ENCODE data around the gene TEDDM1. TPM values are rescaled to one million over a fixed set of nuclear protein-coding genes. Genes with fewer than 3 reads are reported as not detected.

Gene TEDDM1
- total and polyA plus RNA-seq, 10 of the 15 experiments (the other 5 are each of a cell fraction or from before 2014, with no cell fraction given) = 0.11 TPM; not detected in 9

DNA sequence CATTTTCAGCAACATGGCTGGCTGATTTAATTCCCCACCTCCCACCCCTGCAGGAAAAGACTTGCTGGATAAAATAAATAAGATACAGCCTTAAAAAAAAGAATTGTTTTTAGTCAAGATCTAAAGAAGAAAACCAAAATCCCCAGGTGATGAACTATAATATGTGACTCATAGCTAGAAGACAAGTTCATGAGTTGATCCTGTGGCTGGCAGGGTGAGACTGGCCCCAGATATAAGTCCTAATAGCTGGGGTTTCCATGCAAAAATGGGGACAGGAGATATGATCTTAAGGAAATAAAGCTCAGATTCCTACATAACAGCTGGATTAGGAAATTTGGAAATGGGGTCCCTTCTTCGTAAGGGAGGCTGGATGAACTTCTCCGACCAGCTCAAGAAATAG, 27.6 kb upstream of the TEDDM1 start (continued):
- 0 out of 2 replicates have a peak, but pooled peaks have one; percentile 30 for TF ChIP-seq JUND (IDR thresholded peaks at IDR 0.05; ENCODE audit: low read depth, low read length)
- TF ChIP-seq MEF2B (IDR thresholded peaks at IDR 0.05; ENCODE audit: partially characterized antibody, poor library complexity, severe bottlenecking) = peak; percentile 57
- no peak for TF ChIP-seq MYB (IDR thresholded peaks at IDR 0.05; ENCODE audit: borderline replicate concordance, low read depth, low read length)
- TF ChIP-seq ATF7 (IDR thresholded peaks at IDR 0.05; ENCODE audit: low read depth) = peak; percentile 32; the same call in 1 of the 2 replicates
- TF ChIP-seq IKZF1 (conservative IDR thresholded peaks at IDR 0.05) = peak; percentile 65
- TF ChIP-seq HCFC1 (IDR thresholded peaks at IDR 0.05; ENCODE audit: low read length) = no peak
- no peak; the same call in 1 of the 2 replicates for TF ChIP-seq BMI1 (IDR thresholded peaks at IDR 0.05; ENCODE audit: borderline replicate concordance)
- peak; percentile 70 to 79 for TF ChIP-seq IKZF2 (IDR thresholded peaks at IDR 0.05)
- peak; percentile 84 for TF ChIP-seq RUNX3 (IDR thresholded peaks at IDR 0.05; ENCODE audit: low read length)
- peak; percentile 51; the same call in 1 of the 2 replicates for TF ChIP-seq MTA2 (IDR thresholded peaks at IDR 0.05; ENCODE audit: low read depth)
- no peak for TF ChIP-seq MAX (IDR thresholded peaks at IDR 0.05; ENCODE audit: low read depth, low read length)
- peak; percentile 80; the same call in 1 of the 2 replicates for TF ChIP-seq FOXM1 (IDR thresholded peaks at IDR 0.05; ENCODE audit: low read depth, low read length)
- peak; percentile 57; the same call in 1 of the 2 replicates for TF ChIP-seq IRF4 (IDR thresholded peaks at IDR 0.05; ENCODE audit: low read depth, low read length)
- peak; percentile 38; the same call in 1 of the 2 replicates for TF ChIP-seq CREB1 (IDR thresholded peaks at IDR 0.05; ENCODE audit: low read depth)
- 0 out of 3 replicates have a peak, but pooled peaks have one; percentile 12 for TF ChIP-seq POU2F2 (IDR thresholded peaks at IDR 0.05; ENCODE audit: borderline replicate concordance, low read depth, low read length)
- TF ChIP-seq NR2F1 (conservative IDR thresholded peaks at IDR 0.05) = peak; percentile 92
- peak in 1 of 2 experiments; percentile 55; a peak in 1 of 4 replicates for TF ChIP-seq EP300 (IDR thresholded peaks at IDR 0.05; ENCODE audit: borderline replicate concordance in 1 of 2, control insufficient read depth in 1 of 2, low read depth in 2 of 2, low read length in 2 of 2)
- TF ChIP-seq, protein P1, sequence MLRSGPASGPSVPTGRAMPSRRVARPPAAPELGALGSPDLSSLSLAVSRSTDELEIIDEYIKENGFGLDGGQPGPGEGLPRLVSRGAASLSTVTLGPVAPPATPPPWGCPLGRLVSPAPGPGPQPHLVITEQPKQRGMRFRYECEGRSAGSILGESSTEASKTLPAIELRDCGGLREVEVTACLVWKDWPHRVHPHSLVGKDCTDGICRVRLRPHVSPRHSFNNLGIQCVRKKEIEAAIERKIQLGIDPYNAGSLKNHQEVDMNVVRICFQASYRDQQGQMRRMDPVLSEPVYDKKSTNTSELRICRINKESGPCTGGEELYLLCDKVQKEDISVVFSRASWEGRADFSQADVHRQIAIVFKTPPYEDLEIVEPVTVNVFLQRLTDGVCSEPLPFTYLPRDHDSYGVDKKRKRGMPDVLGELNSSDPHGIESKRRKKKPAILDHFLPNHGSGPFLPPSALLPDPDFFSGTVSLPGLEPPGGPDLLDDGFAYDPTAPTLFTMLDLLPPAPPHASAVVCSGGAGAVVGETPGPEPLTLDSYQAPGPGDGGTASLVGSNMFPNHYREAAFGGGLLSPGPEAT (IDR thresholded peaks at IDR 0.05; ENCODE audit: low read depth) = peak; percentile 53
